Stimulated activated CD4-positive, alpha-beta T cell treated with anti-CD3 and anti-CD28 coated beads, Interleukin-1b, Interleukin-23, amount 100 ng/mL, for 4 hours (primary cell): ENCODE measurements around the gene GEMIN7.
"Not testable (repeated sequence)": the region's sequence is repeated elsewhere in the genome, so short reads cannot be mapped to it uniquely, and the experiment has no call there.

Source experiments
- DNase-seq, 2 donors: peaks; one replicate each; pipeline ENCODE4 v3.0.0-alpha.2; 2020; ENCODE audit warnings: low read depth in 2 of 2

GEMIN7 gene

DNA sequence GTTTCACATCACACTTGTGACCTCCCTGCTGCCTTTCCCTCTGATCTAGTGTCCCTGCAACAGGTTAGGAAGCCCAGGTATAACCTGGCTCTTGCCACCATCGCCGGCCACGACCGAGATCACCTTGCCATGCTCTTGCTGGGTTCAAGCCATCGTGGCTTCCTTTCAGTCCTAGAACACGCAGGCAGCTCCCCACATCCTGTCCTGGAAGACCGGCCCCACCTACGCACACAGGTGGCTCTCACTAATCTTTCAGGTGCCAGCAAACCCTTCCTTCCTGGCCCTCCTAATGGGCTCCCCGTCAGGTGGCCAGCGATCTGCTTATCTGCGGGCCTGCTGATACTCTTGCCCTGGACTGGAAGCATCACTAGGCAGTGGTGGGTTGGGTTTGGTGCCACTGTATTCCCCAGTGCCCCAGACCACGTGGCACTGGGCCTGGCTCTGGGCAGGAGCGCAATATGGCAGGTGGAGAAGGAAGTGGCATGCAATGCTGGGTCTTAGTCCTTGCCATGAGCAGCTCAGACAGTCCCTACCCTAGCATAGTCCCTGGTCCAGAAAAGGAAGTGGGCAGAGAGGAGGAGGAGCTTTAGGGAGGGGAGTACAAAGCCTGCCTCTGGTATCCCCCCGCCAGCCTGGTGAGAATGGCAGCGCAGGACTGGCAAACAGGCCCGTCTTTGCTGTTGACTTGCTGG is 25.7 kb downstream of the GEMIN7 start:
- no peak for DNase-seq

DNA sequence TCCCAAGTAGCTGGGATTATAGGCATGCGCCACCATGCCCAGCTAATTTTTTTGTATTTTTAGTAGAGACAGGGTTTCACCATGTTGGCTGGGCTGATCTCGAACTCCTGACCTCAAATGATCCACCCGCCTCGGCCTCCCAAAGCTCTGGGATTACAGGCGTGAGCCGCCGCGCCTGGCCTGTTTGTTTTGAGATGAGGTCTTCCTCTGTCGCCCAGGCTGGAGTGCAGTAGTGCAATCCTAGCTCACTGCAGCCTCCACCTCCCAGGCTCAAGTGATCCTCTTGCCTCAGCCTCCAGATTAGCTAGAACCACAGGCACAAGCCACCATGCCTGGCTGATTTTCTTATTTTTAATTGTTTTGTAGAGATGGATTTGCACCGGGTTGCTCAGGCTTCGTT is 27.3 kb downstream of the GEMIN7 start:
- DNase-seq = not testable (repeated sequence)

- DNase-seq = no peak
Observed at GRCh38 chr19:45107621-45108150, 28.6 kb downstream of the GEMIN7 start.

DNA sequence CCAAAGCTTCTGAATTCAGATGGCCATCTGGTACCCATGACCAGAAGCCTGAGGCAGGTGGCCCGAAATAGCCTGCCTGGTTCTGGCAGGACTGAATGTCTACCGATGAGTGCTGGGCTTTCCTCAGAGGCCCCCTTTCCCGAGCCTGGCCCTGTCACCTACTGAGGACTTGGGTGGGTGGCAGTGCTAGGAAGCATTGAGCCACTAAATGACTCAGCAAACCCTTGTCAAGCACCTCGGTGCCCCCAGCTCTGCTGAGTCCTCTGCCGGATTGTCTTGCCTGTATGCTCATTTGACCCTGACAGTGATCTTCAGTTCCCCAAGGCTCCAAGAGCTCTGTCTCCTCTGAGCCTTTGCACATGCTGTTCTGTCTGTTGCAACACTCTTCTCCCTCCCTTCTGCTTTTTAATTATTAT is 31.8 kb downstream of the GEMIN7 start:
- DNase-seq = no peak

DNA sequence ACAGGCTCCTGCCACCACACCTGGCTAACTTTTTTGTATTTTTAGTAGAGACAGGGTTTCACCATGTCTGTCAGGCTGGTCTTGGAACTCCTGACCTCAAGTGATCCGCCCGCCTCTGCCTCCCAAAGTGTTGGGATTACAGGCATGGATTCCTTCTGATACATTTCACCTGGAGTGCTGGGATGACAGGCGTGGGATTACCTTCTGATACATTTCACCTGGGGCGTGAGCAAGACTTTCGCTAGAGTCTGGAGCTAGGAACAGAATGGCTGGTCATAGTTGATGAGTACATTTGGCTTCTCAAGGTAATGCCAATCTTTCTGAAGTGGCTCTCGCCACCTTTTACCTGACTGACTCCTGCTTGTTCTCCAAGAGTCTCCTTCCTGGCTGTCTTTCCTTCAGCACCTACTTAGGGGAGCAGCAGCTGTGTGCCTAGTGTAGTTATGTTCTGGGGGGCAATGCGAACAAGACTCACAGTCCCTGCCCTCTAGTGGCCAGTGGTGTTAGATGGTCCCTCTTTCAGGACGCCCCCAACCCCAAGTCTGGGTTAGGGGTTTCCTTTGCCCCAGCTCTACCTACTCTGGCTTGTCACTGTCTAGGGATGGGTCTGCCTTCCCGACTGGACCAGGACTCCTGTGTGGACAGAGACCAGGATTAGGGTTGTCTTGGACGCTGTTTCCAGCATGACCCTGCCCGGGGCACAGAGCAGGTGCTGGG is 33.2 kb downstream of the GEMIN7 start:
- DNase-seq = no peak

DNA sequence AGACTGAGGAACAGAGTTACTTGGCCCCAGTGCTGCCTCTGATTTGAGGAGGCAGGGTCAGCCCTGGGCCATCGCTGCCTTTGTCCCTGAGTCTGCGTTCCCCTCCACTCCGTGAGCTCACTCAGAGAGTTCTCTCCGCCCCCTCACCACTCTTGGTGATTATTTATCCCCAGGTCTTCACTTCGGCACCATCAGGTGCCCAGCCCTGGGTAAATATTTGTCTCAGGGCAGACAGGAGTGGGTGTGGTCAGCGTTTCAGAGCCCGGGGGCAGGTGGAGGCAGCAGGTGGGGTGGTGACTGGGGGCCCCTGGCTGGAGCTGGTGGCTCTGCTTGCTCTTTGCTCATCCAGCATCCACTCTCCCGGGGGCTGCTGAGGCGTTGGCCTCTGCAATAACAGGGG is 34.6 kb downstream of the GEMIN7 start:
- DNase-seq = no peak

DNA sequence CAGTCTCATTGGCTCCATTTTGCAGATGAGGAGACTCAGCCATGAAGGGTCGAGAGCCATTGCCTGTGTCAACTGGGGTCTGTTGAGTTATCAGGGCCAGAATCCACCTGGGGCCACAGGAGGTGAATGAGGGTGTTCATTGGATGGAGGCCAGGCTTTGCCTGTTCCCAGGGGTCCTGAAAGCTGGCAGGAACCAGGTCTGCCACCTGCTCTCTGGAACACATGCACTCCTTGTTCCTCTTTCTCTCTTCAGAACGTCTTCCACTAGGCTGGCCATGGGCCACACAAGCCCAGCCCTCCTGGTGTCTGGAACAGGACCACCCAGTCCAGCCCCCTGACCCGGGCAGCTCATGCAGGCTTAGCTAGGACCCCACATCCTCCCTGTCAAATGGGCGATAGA is 35.1 kb downstream of the GEMIN7 start:
- DNase-seq = no peak

DNA sequence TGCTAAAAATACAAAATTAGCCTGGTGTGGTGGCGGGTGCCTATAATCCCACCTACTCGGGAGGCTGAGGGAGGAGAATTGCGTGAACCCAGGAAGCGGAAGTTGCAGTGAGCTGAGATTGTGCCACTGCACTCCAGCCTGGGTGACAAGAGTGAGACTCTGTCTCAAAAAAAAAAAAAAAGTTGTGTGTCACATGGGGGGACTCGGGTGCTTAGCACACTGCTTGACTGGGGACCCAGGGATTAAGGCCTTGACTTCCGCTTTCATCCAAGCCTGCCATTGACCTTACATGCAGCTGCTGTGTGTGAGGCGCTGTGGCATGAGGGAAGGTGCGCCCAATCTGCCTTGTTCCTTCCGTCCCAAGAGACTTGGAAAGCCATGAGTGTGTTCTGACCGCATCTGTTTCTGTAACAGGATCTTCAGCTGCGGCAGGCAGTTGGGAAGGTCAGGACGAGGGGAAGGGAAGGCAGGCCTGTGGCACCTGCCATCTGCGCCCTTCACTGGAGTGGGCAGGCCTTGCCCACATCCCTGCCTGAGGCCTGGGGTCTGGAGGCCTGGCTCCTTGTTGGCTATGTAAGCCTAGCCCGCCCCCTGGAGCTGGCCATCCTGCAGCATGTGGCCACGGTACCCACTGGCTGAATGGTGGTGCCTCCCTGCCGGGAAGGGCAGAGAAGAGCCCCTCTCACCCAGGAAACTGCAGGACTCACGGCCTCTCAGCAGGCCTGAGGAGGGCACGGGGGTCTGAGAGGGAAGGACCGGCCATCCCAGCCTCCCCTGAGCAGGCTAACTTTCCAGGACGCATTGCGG is 37.0 kb downstream of the GEMIN7 start:
- DNase-seq = no peak

DNA sequence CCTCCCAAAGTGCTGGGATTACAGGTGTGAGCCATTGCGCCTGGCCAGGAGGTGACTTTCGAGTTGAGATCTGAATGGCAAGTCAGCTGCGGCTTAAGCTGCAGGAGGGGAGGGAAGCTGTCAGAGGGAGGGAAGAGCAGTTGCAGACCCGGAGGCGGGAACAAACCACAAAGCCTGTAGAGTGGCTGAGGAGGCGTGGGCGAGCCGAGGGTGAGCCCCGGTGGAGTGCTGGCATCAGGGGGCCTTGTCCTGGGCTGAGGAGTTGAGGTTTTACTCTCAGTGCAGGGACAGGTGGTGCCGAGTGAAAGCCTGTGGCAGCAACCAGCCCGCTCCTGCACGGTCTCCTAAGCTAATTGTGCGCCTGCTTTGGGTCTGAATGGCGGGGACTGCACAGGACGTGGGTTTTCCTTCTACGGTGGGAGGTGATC is 38.1 kb downstream of the GEMIN7 start:
- peak; percentile 49 to 53 for DNase-seq

- DNase-seq = no peak
Observed at GRCh38 chr19:45117671-45118070, 38.6 kb downstream of the GEMIN7 start.

GRCh38 chr19:45118106-45118505 is 39.0 kb downstream of the GEMIN7 start:
- DNase-seq = no peak

- not testable (repeated sequence) for DNase-seq
Observed at GRCh38 chr19:45118591-45119355, 39.7 kb downstream of the GEMIN7 start.

GRCh38 chr19:45119582-45119981 is 40.5 kb downstream of the GEMIN7 start:
- DNase-seq = no peak

DNA sequence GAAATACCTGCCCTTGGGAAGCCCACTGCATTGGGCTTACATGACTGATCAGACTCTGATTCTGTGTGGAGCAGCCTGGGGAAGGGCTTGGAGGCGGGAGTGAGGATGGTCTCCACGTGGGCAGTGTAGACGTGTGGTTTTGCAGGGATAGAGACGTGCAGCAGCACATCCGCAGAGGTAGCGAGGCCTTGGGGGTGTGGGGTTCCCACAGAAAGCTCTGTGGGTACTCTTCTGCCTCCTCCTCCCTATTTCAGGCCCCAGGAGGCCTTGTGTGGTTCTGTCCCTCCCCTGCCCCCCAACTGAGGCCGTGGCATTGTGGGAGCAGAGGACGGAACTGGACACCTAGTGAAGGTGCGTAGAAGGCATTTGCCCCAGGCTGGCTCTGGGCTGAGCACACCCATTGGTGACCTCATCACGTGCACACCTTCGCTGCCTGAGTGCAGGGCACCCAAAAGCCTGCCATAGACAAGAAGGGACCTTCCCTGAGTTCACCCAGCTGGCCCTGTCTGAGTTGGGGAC is 42.8 kb downstream of the GEMIN7 start:
- no peak for DNase-seq

- DNase-seq = no peak
Observed at GRCh38 chr19:45122832-45123231, 43.8 kb downstream of the GEMIN7 start.

DNA sequence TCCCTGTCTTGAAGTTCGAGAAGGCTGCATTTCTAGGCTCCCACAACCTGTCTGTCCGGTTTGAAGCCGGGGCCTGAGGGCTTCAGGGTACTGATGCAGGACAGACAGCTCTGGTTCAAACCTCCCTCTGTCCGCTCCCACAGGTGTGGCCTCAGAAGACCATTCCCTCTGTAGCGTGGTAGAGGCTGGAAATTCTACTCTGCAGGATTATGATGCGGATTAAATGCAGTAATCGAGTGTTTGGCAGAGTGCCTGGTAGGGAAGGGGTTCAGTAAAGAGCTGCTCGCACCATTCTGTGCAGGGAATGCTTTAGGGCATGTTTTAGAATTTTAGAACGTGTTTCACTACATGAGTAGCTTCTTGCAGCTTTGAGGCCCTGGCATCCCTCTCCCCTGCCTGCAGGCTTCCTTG is 44.4 kb downstream of the GEMIN7 start:
- no peak for DNase-seq

GRCh38 chr19:45124021-45124420 is 45.0 kb downstream of the GEMIN7 start:
- no peak for DNase-seq

- DNase-seq = no peak
Observed at GRCh38 chr19:45125360-45125759, 46.3 kb downstream of the GEMIN7 start.

DNA sequence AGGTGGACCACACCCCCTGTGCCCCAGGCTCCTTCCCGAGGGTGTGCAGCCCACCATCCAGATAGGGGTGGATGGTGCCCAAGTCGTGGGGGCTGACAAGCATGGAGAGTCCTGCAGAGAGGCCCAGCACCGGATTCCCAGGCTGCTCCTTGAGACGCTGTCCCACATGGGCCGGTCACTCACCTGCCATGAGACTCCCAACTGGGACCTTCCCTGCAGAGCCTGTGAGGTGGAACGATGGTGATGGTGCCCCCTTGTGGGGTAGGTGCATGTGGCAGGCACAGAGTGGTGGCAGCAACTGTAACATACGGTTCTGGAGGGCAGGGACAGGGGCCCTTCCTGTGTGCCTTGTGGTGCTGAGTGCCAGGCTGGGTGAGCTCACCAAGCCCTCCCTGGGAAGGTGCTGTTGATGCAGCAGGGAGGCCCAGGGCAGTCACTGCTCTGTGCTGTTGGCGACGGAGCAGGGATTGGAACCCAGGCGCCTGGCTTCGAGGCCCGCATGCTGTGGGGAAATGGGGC is 47.0 kb downstream of the GEMIN7 start:
- DNase-seq = peak; percentile 52 to 59

- no peak for DNase-seq
Observed at GRCh38 chr19:45126654-45127053, 47.6 kb downstream of the GEMIN7 start.

- DNase-seq = no peak
Observed at GRCh38 chr19:45128146-45128545, 49.1 kb downstream of the GEMIN7 start.
